HL-60 (cell line): ENCODE results near the gene LAMC3.

Experiments used
- CTCF ChIP-seq: IDR thresholded peaks from one replicate; pipeline ENCODE4 v1.5.1; 2011; ENCODE audit warnings: low read length, control low read depth, inconsistent platforms; ENCODE audit not compliant: insufficient read depth
- POLR2AphosphoS5 ChIP-seq: IDR thresholded peaks from 2 replicates; pipeline ENCODE4 v1.6.1; 2012; ENCODE audit warnings: low read depth

GRCh38 chr9:131142160-131142559, 133.2 kb downstream of the LAMC3 start:
- TF ChIP-seq CTCF (no peak), POLR2AphosphoS5 (no peak)
